Spleen (tissue), 13 donors: ENCODE measurements around the gene ZBP1. TPM values are rescaled to one million over a fixed set of nuclear protein-coding genes. Genes with fewer than 3 reads are reported as not detected.

Source experiments
- DNase-seq: peaks from one replicate; pipeline ENCODE4 v3.0.0-alpha.2; 2020
- H3K27ac ChIP-seq, 8 donors: fragments of 200-600 bp; sonication (generic) in 7 of 8; 1 replicate in 4 of 8; 2 replicates in 4 of 8; pipeline versions ENCODE4 v1.5.0 to v1.8.0; 2016 to 2021; ENCODE audit warnings: inconsistent platforms in 4 of 8, mild to moderate bottlenecking in 4 of 8, moderate library complexity in 1 of 8
- H3K27me3 ChIP-seq, 7 donors: fragments of 200-600 bp; sonication (generic) in 6 of 7; replicated peaks in 1 of 7; 1 replicate in 4 of 7; 2 replicates in 3 of 7; pipeline versions ENCODE4 v1.5.0 to v1.8.0; 2016 to 2021; ENCODE audit warnings: inconsistent platforms in 3 of 7, mild to moderate bottlenecking in 1 of 7
- H3K36me3 ChIP-seq, 6 donors: fragments of 200-600 bp; sonication (generic) in 5 of 6; 1 replicate in 4 of 6; 2 replicates in 2 of 6; pipeline versions ENCODE4 v1.5.0 to v1.8.0; 2016 to 2021; ENCODE audit warnings: inconsistent platforms in 2 of 6
- H3K4me1 ChIP-seq, 6 donors: fragments of 200-600 bp; sonication (generic) in 5 of 6; 1 replicate in 3 of 6; 2 replicates in 3 of 6; pipeline versions ENCODE4 v1.5.0 to v1.8.0; 2016 to 2021; ENCODE audit warnings: inconsistent platforms in 3 of 6
- H3K4me3 ChIP-seq, 8 donors: fragments of 200-600 bp; sonication (generic) in 7 of 8; 1 replicate in 4 of 8; 2 replicates in 4 of 8; pipeline versions ENCODE4 v1.5.0 to v1.8.0; 2016 to 2021; ENCODE audit warnings: inconsistent platforms in 4 of 8, mild to moderate bottlenecking in 4 of 8, moderate library complexity in 2 of 8
- H3K9me3 ChIP-seq, 8 donors: fragments of 200-600 bp; sonication (generic) in 7 of 8; 1 replicate in 4 of 8; 2 replicates in 4 of 8; pipeline versions ENCODE4 v1.5.0 to v1.8.0; 2016 to 2021; ENCODE audit warnings: inconsistent platforms in 4 of 8
- CTCF ChIP-seq, 11 experiments: fragments of 200-600 bp in 7 of 11; fragments of 450-650 bp in 4 of 11; sonication (generic) in 4 of 11; IDR thresholded peaks in 8 of 11; conservative IDR thresholded peaks in 3 of 11; 1 replicate in 7 of 11; 2 replicates in 4 of 11; pipeline versions ENCODE4 v1.4.0 to v1.8.0; 2016 to 2021; ENCODE audit warnings: antibody characterized with exemption in 11 of 11, inconsistent platforms in 4 of 11, mild to moderate bottlenecking in 1 of 11
- POLR2A ChIP-seq, 3 donors: fragments of 450-650 bp; IDR thresholded peaks; one replicate each; pipeline ENCODE4 v1.5.1; 2017; ENCODE audit warnings: antibody characterized with exemption in 3 of 3, mild to moderate bottlenecking in 1 of 3
- POLR2AphosphoS5 ChIP-seq, 3 donors: sonication (generic); formaldehyde crosslinking; IDR thresholded peaks; one replicate each; pipeline ENCODE4 v1.5.1; 2017; ENCODE audit warnings: antibody characterized with exemption in 3 of 3
- WGBS, 5 donors: extraction: QIAGEN DNeasy Blood & Tissue Kit in 3 of 5; methylation state at CpG; one replicate each; pipeline versions ENCODE4 v1.1.5 to v1.1.7; 2013 to 2018; 5-methylcytosine and 5-hydroxymethylcytosine counted together
- intact Hi-C: fragments of 100-400 bp; cut with DNase I; formaldehyde crosslinking; loops from one replicate; pipeline ENCODE4 v1.15.0; 2023; ENCODE audit warnings: low total_unique reads
- long read RNA-seq, 2 donors: transcript quantifications; one replicate each; lab custom pipeline, GENCODE V29; 2026
- polyA plus RNA-seq, 3 donors: library from polyadenylated mRNA; stranded (reverse); fragments of 200-250 nt; gene quantifications; one replicate each; pipeline ENCODE4 v1.2.1, GENCODE V29; 2013
- total RNA-seq, 7 donors: library from RNA; depleted of rRNA in 3 of 7; stranded (reverse); fragments of >200 nt in 3 of 7; fragmentation: NEBNext Ultra II Directional in 4 of 7; extraction: Animal tissue kit (Norgen Biotek cat#: 25700) in 4 of 7; gene quantifications; one replicate each; pipeline versions ENCODE4 v1.1.0 to v1.2.1, GENCODE V29; 2016 to 2021
- donor health status: healthy with polysubstance abuse.
- donor health status: DM: no; HTN: no; CAD: no; lungs with moderate emphysema.
- donor health status: DM: no; HTN: no; CAD: no.
- donor health status: Bipolar disorder and iron deficiency.
- donor health status: healthy.
- donor health status: DM: no; HTN: no; CAD: no.
- donor health status: DM: yes; HTN: yes; CAD: no.

Gene ZBP1
- total RNA-seq, result 10 to 100 TPM; 11.7 to 28.4 (median 20.9) TPM
- polyA plus RNA-seq, result 10 to 100 TPM in 1 of 3 donors, 1 to 10 TPM in 2; 8.6 to 11.2 (median 9.8) TPM
- long read RNA-seq, donor 1, partial matches to known transcripts, result 0 of 1 reads
- long read RNA-seq, donor 1, other reads (novel, unspliced or antisense), result 0 of 1 reads
- long read RNA-seq, donor 2, result 0 reads

- peak; percentile 92 for DNase-seq
These were observed at the start of gene ZBP1 for GRCh38 chr20:57620274-57620990. Gene ZBP1 (minus strand): TSS chr20:57620426. CDS start chr20:57620295, 131 bp downstream.

GRCh38 chr20:57669632-57670031 is 49.4 kb upstream of the ZBP1 start:
- Histone ChIP-seq H3K27ac (no peak overlapping the region), H3K36me3 (no peaks in the 10 kb centered on the region), H3K9me3 (no peaks in the 10 kb centered on the region), H3K27me3 (peaks cover 0 to 6% (median 0%) of the 10 kb centered on the region in 7 donors), H3K4me3 (no peak overlapping the region), H3K4me1 (peaks cover 0 to 41% (median 15%) of the 10 kb centered on the region in 6 donors)
- TF ChIP-seq POLR2AphosphoS5 (IDR thresholded peaks at IDR 0.05), result no peak
- TF ChIP-seq CTCF (IDR thresholded peaks at IDR 0.05 in 8 of 11, conservative IDR thresholded peaks at IDR 0.05 in 3 of 11), result no peak
- TF ChIP-seq POLR2A (IDR thresholded peaks at IDR 0.05), result no peak
- WGBS, 5 donors, result 84 to 92% (median 88%) methylated on average over 8 of the region's 8 CpGs
- DNase-seq, result no peak
- intact Hi-C loops, result no loop called here

More at GRCh38 chr20:57620274-57620990, at the start of gene ZBP1:
- TF ChIP-seq POLR2A (IDR thresholded peaks at IDR 0.05), result no peak
- peak; percentile 73 to 79 (median 74) for TF ChIP-seq POLR2AphosphoS5 (IDR thresholded peaks at IDR 0.05)
- Histone ChIP-seq H3K4me1 (peaks cover 18 to 72% (median 55%) of the 10 kb centered on the region in 6 donors), H3K27ac (peak within 1 kb of the TSS; percentile 80 to 96 (median 89)), H3K9me3 (peaks cover 0 to 18% (median 9%) of the 10 kb centered on the region in 8 donors), H3K4me3 (peak within 1 kb of the TSS; percentile 31 to 72 (median 41)), H3K36me3 (peaks cover 0 to 20% (median under 1%) of the 10 kb centered on the region in 6 donors), H3K27me3 (no peaks in the 10 kb centered on the region)
- intact Hi-C loops, result no loop called here
- 37 to 49% (median 46%) methylated on average over 18 of the region's 18 CpGs for WGBS, 5 donors

- Histone ChIP-seq H3K4me1 (peaks cover 0 to 33% (median 14%) of the 10 kb centered on the region in 6 donors), H3K9me3 (no peaks in the 10 kb centered on the region), H3K27ac (no peak overlapping the region), H3K4me3 (no peak overlapping the region), H3K27me3 (peaks cover 0 to 6% (median 0%) of the 10 kb centered on the region in 7 donors), H3K36me3 (no peaks in the 10 kb centered on the region)
- TF ChIP-seq CTCF (IDR thresholded peaks at IDR 0.05 in 8 of 11, conservative IDR thresholded peaks at IDR 0.05 in 3 of 11), result no peak
- TF ChIP-seq POLR2AphosphoS5 (IDR thresholded peaks at IDR 0.05), result no peak
- TF ChIP-seq POLR2A (IDR thresholded peaks at IDR 0.05), result no peak
- intact Hi-C loops, result no loop called here
- DNase-seq, result no peak
- 81 to 85% (median 82%) methylated on average over 16 to 18 of the region's 18 CpGs for WGBS, 5 donors
These were observed 47.9 kb upstream of the ZBP1 start for GRCh38 chr20:57667924-57668782.

- no peak for TF ChIP-seq CTCF (IDR thresholded peaks at IDR 0.05 in 8 of 11, conservative IDR thresholded peaks at IDR 0.05 in 3 of 11)
- TF ChIP-seq POLR2A (IDR thresholded peaks at IDR 0.05), result no peak
- no peak for TF ChIP-seq POLR2AphosphoS5 (IDR thresholded peaks at IDR 0.05)
- WGBS, 5 donors, result 85 to 93% (median 91%) methylated on average over 16 of the region's 16 CpGs
- Histone ChIP-seq H3K4me3 (no peak overlapping the region), H3K27ac (no peak overlapping the region), H3K36me3 (no peaks in the 10 kb centered on the region), H3K4me1 (peaks cover 0 to 31% (median 7%) of the 10 kb centered on the region in 6 donors), H3K27me3 (peaks cover 0 to under 1% (median 0%) of the 10 kb centered on the region in 7 donors), H3K9me3 (no peaks in the 10 kb centered on the region)
- intact Hi-C loops, result no loop called here
- peak; percentile 59 for DNase-seq
These were observed 47.2 kb upstream of the ZBP1 start for GRCh38 chr20:57667388-57667787.
